H9 (cell line): ENCODE results near the gene MARCKS. TPM values are rescaled to one million over a fixed set of nuclear protein-coding genes. Genes with fewer than 3 reads are reported as not detected.

Experiments
- DNase-seq: peaks from one replicate; pipeline ENCODE4 v3.0.0-alpha.2; 2017
- H2AFZ ChIP-seq: one replicate; pipeline ENCODE4 v1.6.1; 2013; ENCODE audit warnings: mild to moderate bottlenecking, low read length, control low read depth, moderate library complexity
- H2AK5ac ChIP-seq: 2 replicates; pipeline ENCODE4 v1.6.1; 2013; ENCODE audit warnings: low read length, control low read depth, mixed read lengths; ENCODE audit not compliant: insufficient read length
- H2BK120ac ChIP-seq: one replicate; pipeline ENCODE4 v1.6.1; 2013; ENCODE audit warnings: low read depth, mild to moderate bottlenecking, low read length, control low read depth, inconsistent platforms; ENCODE audit not compliant: poor library complexity, severe bottlenecking
- H2BK12ac ChIP-seq: 2 replicates; pipeline ENCODE4 v1.6.1; 2013; ENCODE audit warnings: low read length, control low read depth, mixed read lengths, low read depth; ENCODE audit not compliant: insufficient read length
- H2BK15ac ChIP-seq: 2 replicates; pipeline ENCODE4 v1.6.1; 2013; ENCODE audit warnings: low read depth, low read length, control low read depth
- H2BK20ac ChIP-seq: one replicate; pipeline ENCODE4 v1.6.1; 2013; ENCODE audit warnings: low read depth, mild to moderate bottlenecking, low read length, control low read depth, inconsistent platforms; ENCODE audit not compliant: poor library complexity, severe bottlenecking
- H2BK5ac ChIP-seq: 2 replicates; pipeline ENCODE4 v1.6.1; 2013; ENCODE audit warnings: low read length, control low read depth, mixed read lengths; ENCODE audit not compliant: insufficient read length
- H3K14ac ChIP-seq: 2 replicates; pipeline ENCODE4 v1.6.1; 2013; ENCODE audit warnings: low read length, control low read depth; ENCODE audit not compliant: insufficient read depth
- H3K18ac ChIP-seq: 2 replicates; pipeline ENCODE4 v1.6.1; 2013; ENCODE audit warnings: low read depth, mild to moderate bottlenecking, mixed read lengths, low read length, control low read depth; ENCODE audit not compliant: insufficient read length
- H3K23ac ChIP-seq: 2 replicates; pipeline ENCODE4 v1.6.1; 2013; ENCODE audit warnings: low read length, control low read depth, mixed read lengths, low read depth; ENCODE audit not compliant: insufficient read length
- H3K23me2 ChIP-seq: 2 replicates; pipeline ENCODE4 v1.6.1; 2013; ENCODE audit warnings: low read depth, mild to moderate bottlenecking, mixed read lengths, low read length, control low read depth; ENCODE audit not compliant: insufficient read length, poor library complexity, severe bottlenecking
- H3K27ac ChIP-seq: 2 replicates; pipeline ENCODE4 v1.5.1; 2013; ENCODE audit warnings: low read length, control low read depth, mixed read lengths, low read depth; ENCODE audit not compliant: insufficient read length
- H3K27me3 ChIP-seq: 2 replicates; pipeline ENCODE4 v1.6.1; 2013; ENCODE audit warnings: low read length, control low read depth, inconsistent platforms; ENCODE audit not compliant: insufficient read depth
- H3K4ac ChIP-seq: 2 replicates; pipeline ENCODE4 v1.6.1; 2013; ENCODE audit warnings: low read depth, mild to moderate bottlenecking, control low read depth, inconsistent platforms, low read length, moderate library complexity
- H3K4me1 ChIP-seq: 2 replicates; pipeline ENCODE4 v1.6.1; 2013; ENCODE audit warnings: low read length, control low read depth, inconsistent platforms; ENCODE audit not compliant: insufficient read depth
- H3K4me2 ChIP-seq: 2 replicates; pipeline ENCODE4 v1.6.1; 2013; ENCODE audit warnings: low read length, control low read depth, mixed read lengths; ENCODE audit not compliant: insufficient read length, insufficient read depth
- H3K56ac ChIP-seq: 2 replicates; pipeline ENCODE4 v1.6.1; 2013; ENCODE audit warnings: low read depth, mild to moderate bottlenecking, mixed read lengths, low read length, control low read depth; ENCODE audit not compliant: insufficient read length
- H3K79me1 ChIP-seq: 2 replicates; pipeline ENCODE4 v1.6.1; 2013; ENCODE audit warnings: low read depth, mild to moderate bottlenecking, moderate library complexity, low read length, control low read depth, inconsistent platforms; ENCODE audit not compliant: insufficient read depth, poor library complexity, severe bottlenecking
- H3K79me2 ChIP-seq: 2 replicates; pipeline ENCODE4 v1.6.1; 2013; ENCODE audit warnings: low read length, control low read depth, inconsistent platforms; ENCODE audit not compliant: insufficient read depth
- H3K9ac ChIP-seq: 2 replicates; pipeline ENCODE4 v1.6.1; 2013; ENCODE audit warnings: low read length, control low read depth, mixed read lengths; ENCODE audit not compliant: insufficient read length; ENCODE audit errors: extremely low read depth
- H3K9me3 ChIP-seq: one replicate; pipeline ENCODE4 v1.6.1; 2013; ENCODE audit warnings: low read depth, low read length, inconsistent platforms; ENCODE audit not compliant: control insufficient read depth
- H3T11ph ChIP-seq: one replicate; pipeline ENCODE4 v1.6.1; 2013; ENCODE audit warnings: mild to moderate bottlenecking, low read length, control low read depth, inconsistent platforms
- H4K20me1 ChIP-seq: one replicate; pipeline ENCODE4 v1.6.1; 2013; ENCODE audit not compliant: control insufficient read depth, insufficient read length, insufficient read depth
- H4K5ac ChIP-seq: 2 replicates; pipeline ENCODE4 v1.6.1; 2013; ENCODE audit warnings: low read depth, mild to moderate bottlenecking, mixed read lengths, low read length, control low read depth; ENCODE audit not compliant: insufficient read length
- H4K8ac ChIP-seq: replicated peaks from 2 replicates; pipeline ENCODE4 v1.6.1; 2013; ENCODE audit warnings: low read length, control low read depth, mixed read lengths, low read depth; ENCODE audit not compliant: insufficient read length
- H4K91ac ChIP-seq: 2 replicates; pipeline ENCODE4 v1.6.1; 2013; ENCODE audit warnings: low read depth, mild to moderate bottlenecking, moderate library complexity, mixed read lengths, low read length, control low read depth; ENCODE audit not compliant: insufficient read length
- H3K27ac Mint-ChIP-seq, 3 experiments: 2 replicates in 2 of 3; 3 replicates in 1 of 3; pipeline ENCODE4 v1.8.0; 2020 to 2021; ENCODE audit warnings: mixed read lengths in 3 of 3, mild to moderate bottlenecking in 1 of 3, moderate library complexity in 1 of 3
- H3K27me3 Mint-ChIP-seq: 2 replicates; pipeline ENCODE4 v1.8.0; 2021; ENCODE audit warnings: low read depth, mild to moderate bottlenecking, moderate library complexity, mixed read lengths
- H3K36me3 Mint-ChIP-seq, 3 experiments: 2 replicates in 2 of 3; 3 replicates in 1 of 3; pipeline ENCODE4 v1.8.0; 2020 to 2021; ENCODE audit warnings: low read depth in 3 of 3, mixed read lengths in 3 of 3; ENCODE audit not compliant: insufficient read depth in 1 of 3
- H3K4me1 Mint-ChIP-seq, 2 experiments: 2 replicates each; pipeline ENCODE4 v1.8.0; 2020; ENCODE audit warnings: mixed read lengths in 2 of 2
- H3K4me3 Mint-ChIP-seq, 2 experiments: 2 replicates in 1 of 2; 3 replicates in 1 of 2; pipeline ENCODE4 v1.8.0; 2020 to 2021; ENCODE audit warnings: mild to moderate bottlenecking in 2 of 2, mixed read lengths in 2 of 2, moderate library complexity in 1 of 2
- H3K9me3 Mint-ChIP-seq, 2 experiments: 2 replicates in 1 of 2; 3 replicates in 1 of 2; pipeline ENCODE4 v1.8.0; 2020; ENCODE audit warnings: mild to moderate bottlenecking in 2 of 2, mixed read lengths in 2 of 2, moderate library complexity in 1 of 2
- WGBS: extraction: QIAGEN DNeasy Blood & Tissue Kit; methylation state at CpG from one replicate; pipeline ENCODE4 v1.1.7; 2013; ENCODE audit warnings: missing lambda C conversion rate, low lambda C conversion rate, mixed read lengths; ENCODE audit not compliant: insufficient read length; ENCODE audit errors: extremely low coverage; 5-methylcytosine and 5-hydroxymethylcytosine counted together
- total RNA-seq: library from RNA; stranded (reverse); gene quantifications from 2 replicates; pipeline ENCODE4 v1.2.1, GENCODE V29; 2021
- TF ChIP-seq, protein P1 (sequence below): fragments of 200-600 bp; sonication (generic); conservative IDR thresholded peaks from 3 replicates; pipeline ENCODE4 v1.8.0; 2021; ENCODE audit warnings: antibody characterized with exemption, mild to moderate bottlenecking

The MARCKS gene
- total RNA-seq, 1 experiment from 2014 or later = 164 TPM

GRCh38 chr6:113876695-113877094 is 19.6 kb downstream of the MARCKS start:
- TF ChIP-seq, protein P1, sequence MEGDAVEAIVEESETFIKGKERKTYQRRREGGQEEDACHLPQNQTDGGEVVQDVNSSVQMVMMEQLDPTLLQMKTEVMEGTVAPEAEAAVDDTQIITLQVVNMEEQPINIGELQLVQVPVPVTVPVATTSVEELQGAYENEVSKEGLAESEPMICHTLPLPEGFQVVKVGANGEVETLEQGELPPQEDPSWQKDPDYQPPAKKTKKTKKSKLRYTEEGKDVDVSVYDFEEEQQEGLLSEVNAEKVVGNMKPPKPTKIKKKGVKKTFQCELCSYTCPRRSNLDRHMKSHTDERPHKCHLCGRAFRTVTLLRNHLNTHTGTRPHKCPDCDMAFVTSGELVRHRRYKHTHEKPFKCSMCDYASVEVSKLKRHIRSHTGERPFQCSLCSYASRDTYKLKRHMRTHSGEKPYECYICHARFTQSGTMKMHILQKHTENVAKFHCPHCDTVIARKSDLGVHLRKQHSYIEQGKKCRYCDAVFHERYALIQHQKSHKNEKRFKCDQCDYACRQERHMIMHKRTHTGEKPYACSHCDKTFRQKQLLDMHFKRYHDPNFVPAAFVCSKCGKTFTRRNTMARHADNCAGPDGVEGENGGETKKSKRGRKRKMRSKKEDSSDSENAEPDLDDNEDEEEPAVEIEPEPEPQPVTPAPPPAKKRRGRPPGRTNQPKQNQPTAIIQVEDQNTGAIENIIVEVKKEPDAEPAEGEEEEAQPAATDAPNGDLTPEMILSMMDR = no peak
- no peaks in the 10 kb centered on the region for H3K9me3 Mint-ChIP-seq
- H3K4me3 Mint-ChIP-seq = no peak overlapping the region
- Histone ChIP-seq H2AK5ac (no peak overlapping the region), H2BK120ac (no peak overlapping the region), H4K5ac (no peak overlapping the region), H3K27ac (no peak overlapping the region), H4K91ac (no peak overlapping the region), H3K4me1 (no peaks in the 10 kb centered on the region), H3K79me2 (no peaks in the 10 kb centered on the region), H3T11ph (no peak overlapping the region), H3K18ac (no peak overlapping the region), H3K9ac (no peak overlapping the region), H4K8ac (no peak overlapping the region), H2BK12ac (no peak overlapping the region), H3K27me3 (no peaks in the 10 kb centered on the region), H3K56ac (no peak overlapping the region), H3K4ac (no peak overlapping the region), H4K20me1 (no peaks in the 10 kb centered on the region), H2AFZ (no peak overlapping the region), H3K23ac (no peak overlapping the region), H3K9me3 (no peaks in the 10 kb centered on the region), H2BK15ac (no peak overlapping the region), H3K79me1 (no peaks in the 10 kb centered on the region), H2BK5ac (no peak overlapping the region), H3K14ac (no peak overlapping the region), H2BK20ac (no peak overlapping the region), H3K4me2 (no peak overlapping the region), H3K23me2 (no peaks in the 10 kb centered on the region)
- DNase-seq = no peak
- no peaks in the 10 kb centered on the region for H3K27me3 Mint-ChIP-seq
- WGBS = no CpG with 5 or more reads among the region's 1 CpG
- peaks cover 3 to 8% of the 10 kb centered on the region in 2 experiments; a peak in 2 of 4 replicates for H3K4me1 Mint-ChIP-seq
- no peaks in the 10 kb centered on the region for H3K36me3 Mint-ChIP-seq
- peak overlapping the region in 1 of 3 experiments; percentile 53; a peak in 1 of 7 replicates for H3K27ac Mint-ChIP-seq
